Loucy (cell line): ENCODE measurements around the gene CCDC83.

ENCODE experiments used
- CTCF ChIP-seq: fragments of 200-600 bp; sonication (generic); conservative IDR thresholded peaks from 2 replicates; pipeline ENCODE4 v1.5.1; 2014; ENCODE audit warnings: mild to moderate bottlenecking, antibody characterized with exemption, low read length
- EZH2phosphoT487 ChIP-seq: fragments of 200-600 bp; IDR thresholded peaks from 2 replicates; pipeline ENCODE4 v1.6.1; 2018; ENCODE audit warnings: antibody characterized with exemption, mild to moderate bottlenecking, moderate library complexity, borderline replicate concordance

GRCh38 chr11:85821636-85822035 lies 33.5 kb upstream of the CCDC83 start:
- TF ChIP-seq CTCF = no peak
- no peak for TF ChIP-seq EZH2phosphoT487
